IMR-90 (cell line): Measurements from ENCODE around the gene FGF6. TPM values are rescaled to one million over a fixed set of nuclear protein-coding genes. Genes with fewer than 3 reads are reported as not detected.

ENCODE experiments used
- ATAC-seq: fragments of 200-7000 bp; cut with Tn5 transposase; 2 replicates; pipeline ENCODE4 v1.9.1; 2020; ENCODE audit warnings: low read depth, mild to moderate bottlenecking, moderate library complexity
- BruUV-seq: library from RNA; stranded (reverse); fragments of 400-500 nt; replicated peaks from 2 replicates; lab custom pipeline; 2021; lab: Mats Ljungman, UMichigan
- CTCF ChIA-PET: fragments of 300-600 bp; formaldehyde crosslinking; extraction: SDS; loops from one replicate; lab custom pipeline; 2021; ENCODE audit warnings: antibody characterized with exemption; lab: Yijun Ruan, JAX
- POLR2A ChIA-PET: fragments of 300-600 bp; sonication (Branson Sonifier 250); formaldehyde crosslinking; loops from one replicate; lab custom pipeline; 2022; ENCODE audit warnings: antibody characterized with exemption; ENCODE audit not compliant: unreplicated experiment; lab: Charles Lee
- DNase-seq: peaks from one replicate; pipeline ENCODE4 v3.0.0; 2013
- H2AFZ ChIP-seq: replicated peaks from 2 replicates; pipeline ENCODE3; 2013; ENCODE audit warnings: low read length, mild to moderate bottlenecking; ENCODE audit not compliant: poor library complexity
- H2AK5ac ChIP-seq: 2 replicates; pipeline ENCODE4 v1.6.1; 2013; ENCODE audit warnings: low read depth, low read length, inconsistent platforms
- H2AK9ac ChIP-seq: replicated peaks from 2 replicates; pipeline ENCODE3; 2013; ENCODE audit warnings: mild to moderate bottlenecking, low read depth, low read length, moderate library complexity; ENCODE audit not compliant: poor library complexity
- H2BK120ac ChIP-seq: 2 replicates; pipeline ENCODE4 v1.6.1; 2013; ENCODE audit warnings: low read depth, low read length, inconsistent platforms
- H2BK15ac ChIP-seq: 3 replicates; pipeline ENCODE4 v1.6.1; 2013; ENCODE audit warnings: low read depth, low read length, inconsistent platforms
- H2BK20ac ChIP-seq: 2 replicates; pipeline ENCODE4 v1.6.1; 2013; ENCODE audit warnings: low read depth, mild to moderate bottlenecking, inconsistent platforms, low read length, moderate library complexity
- H2BK5ac ChIP-seq: 2 replicates; pipeline ENCODE4 v1.6.1; 2013; ENCODE audit warnings: mild to moderate bottlenecking, low read depth, low read length, inconsistent platforms; ENCODE audit not compliant: poor library complexity, severe bottlenecking
- H3K14ac ChIP-seq: replicated peaks from 2 replicates; pipeline ENCODE4 v1.6.1; 2013; ENCODE audit warnings: low read depth, low read length, inconsistent platforms
- H3K18ac ChIP-seq: 2 replicates; pipeline ENCODE4 v1.6.1; 2013; ENCODE audit warnings: low read depth, low read length, control low read depth
- H3K23ac ChIP-seq: 2 replicates; pipeline ENCODE4 v1.6.1; 2013; ENCODE audit warnings: low read depth, low read length, inconsistent platforms
- H3K27ac ChIP-seq: 2 replicates; pipeline ENCODE4 v1.5.1; 2013; ENCODE audit warnings: mild to moderate bottlenecking, control low read depth, low read length; ENCODE audit not compliant: insufficient read depth
- H3K27me3 ChIP-seq: 2 replicates; pipeline ENCODE4 v1.6.1; 2013; ENCODE audit warnings: low read length; ENCODE audit not compliant: control insufficient read depth, insufficient read depth
- H3K36me3 ChIP-seq: 2 replicates; pipeline ENCODE4 v1.6.1; 2013; ENCODE audit warnings: low read length, mixed read lengths; ENCODE audit not compliant: control insufficient read depth, insufficient read depth
- H3K4ac ChIP-seq: 2 replicates; pipeline ENCODE4 v1.6.1; 2013; ENCODE audit warnings: low read depth, low read length, inconsistent platforms
- H3K4me1 ChIP-seq: 2 replicates; pipeline ENCODE4 v1.6.1; 2013; ENCODE audit warnings: low read length, mixed read lengths; ENCODE audit not compliant: control insufficient read depth, insufficient read depth
- H3K4me2 ChIP-seq: 2 replicates; pipeline ENCODE4 v1.6.1; 2013; ENCODE audit warnings: low read depth, mild to moderate bottlenecking, control low read depth, low read length, moderate library complexity
- H3K4me3 ChIP-seq: 2 replicates; pipeline ENCODE4 v1.5.1; 2013; ENCODE audit warnings: low read depth, mild to moderate bottlenecking, control low read depth, low read length, moderate library complexity; ENCODE audit not compliant: insufficient read depth
- H3K56ac ChIP-seq: 2 replicates; pipeline ENCODE4 v1.6.1; 2013; ENCODE audit warnings: low read length, inconsistent platforms; ENCODE audit not compliant: insufficient read depth; ENCODE audit errors: extremely low read depth
- H3K79me1 ChIP-seq, 2 experiments: 2 replicates each; pipeline ENCODE4 v1.6.1; 2013; ENCODE audit warnings: low read length in 2 of 2, inconsistent platforms in 1 of 2, low read depth in 1 of 2
- H3K9ac ChIP-seq: 2 replicates; pipeline ENCODE4 v1.6.1; 2013; ENCODE audit warnings: low read depth, low read length, control low read depth
- H3K9me1 ChIP-seq: 2 replicates; pipeline ENCODE4 v1.6.1; 2013; ENCODE audit warnings: low read length, inconsistent platforms; ENCODE audit not compliant: insufficient read depth
- H3K9me3 ChIP-seq: 2 replicates; pipeline ENCODE4 v1.6.1; 2013; ENCODE audit warnings: low read length; ENCODE audit not compliant: control insufficient read depth, insufficient read depth
- H4K20me1 ChIP-seq: 2 replicates; pipeline ENCODE4 v1.6.1; 2013; ENCODE audit warnings: low read length, inconsistent platforms; ENCODE audit not compliant: insufficient read depth
- H4K5ac ChIP-seq: 2 replicates; pipeline ENCODE4 v1.6.1; 2013; ENCODE audit warnings: mild to moderate bottlenecking, low read depth, low read length, control low read depth
- H4K8ac ChIP-seq, 2 experiments: 2 replicates each; pipeline ENCODE4 v1.6.1; 2013; ENCODE audit warnings: low read depth in 2 of 2, low read length in 2 of 2, control low read depth in 1 of 2, inconsistent platforms in 1 of 2
- H4K91ac ChIP-seq: 2 replicates; pipeline ENCODE4 v1.6.1; 2013; ENCODE audit warnings: low read depth, low read length, inconsistent platforms; ENCODE audit not compliant: insufficient read depth
- CHD1 ChIP-seq: IDR thresholded peaks from 2 replicates; pipeline ENCODE4 v1.6.1; 2012; ENCODE audit warnings: low read depth, low read length, improper control_type of control experiment
- FOS ChIP-seq: fragments of 150-350 bp; IDR thresholded peaks from 2 replicates; pipeline ENCODE4 v1.6.1; 2016; ENCODE audit warnings: low read depth, low read length
- MAFK ChIP-seq: IDR thresholded peaks from 2 replicates; pipeline ENCODE4 v1.6.1; 2012; ENCODE audit warnings: low read depth, low read length, improper control_type of control experiment
- MAZ ChIP-seq: IDR thresholded peaks from 2 replicates; pipeline ENCODE4 v1.6.1; 2012; ENCODE audit warnings: low read depth, mild to moderate bottlenecking, low read length, improper control_type of control experiment, moderate library complexity, borderline replicate concordance
- NFE2L2 ChIP-seq: fragments of 150-350 bp; IDR thresholded peaks from 2 replicates; pipeline ENCODE4 v1.6.1; 2016; ENCODE audit warnings: low read depth, mild to moderate bottlenecking, low read length
- POLR2A ChIP-seq: IDR thresholded peaks from 2 replicates; pipeline ENCODE4 v1.6.1; 2012; ENCODE audit warnings: mild to moderate bottlenecking, low read depth, low read length
- RAD21 ChIP-seq: IDR thresholded peaks from 2 replicates; pipeline ENCODE4 v1.6.1; 2012; ENCODE audit warnings: low read length, improper control_type of control experiment
- RCOR1 ChIP-seq: IDR thresholded peaks from 2 replicates; pipeline ENCODE4 v1.6.1; 2012; ENCODE audit warnings: mild to moderate bottlenecking, low read length, improper control_type of control experiment; ENCODE audit not compliant: insufficient replicate concordance
- RFX5 ChIP-seq: IDR thresholded peaks from 2 replicates; pipeline ENCODE4 v1.8.0; 2012; ENCODE audit warnings: low read depth, mild to moderate bottlenecking, low read length, moderate library complexity
- SMC3 ChIP-seq: fragments of 150-350 bp; IDR thresholded peaks from 2 replicates; pipeline ENCODE4 v1.6.1; 2016; ENCODE audit warnings: low read depth, mild to moderate bottlenecking, antibody characterized with exemption, low read length, moderate library complexity
- WGBS, 2 experiments: methylation state at CpG; one replicate each; pipeline versions ENCODE4 v1.1.5 to v1.1.7; 2013; ENCODE audit warnings: missing lambda C conversion rate in 2 of 2; ENCODE audit not compliant: insufficient read length in 1 of 2; ENCODE audit errors: extremely low coverage in 2 of 2; 5-methylcytosine and 5-hydroxymethylcytosine counted together
- dilution Hi-C: fragments of 300-500 bp; cut with HindIII; formaldehyde crosslinking; loops from one replicate; pipeline ENCODE4 v1.14.3; 2018; ENCODE audit warnings: low sequenced_read_pairs; ENCODE audit not compliant: unreplicated experiment
- in situ Hi-C: fragments of 300-500 bp; cut with MboI; formaldehyde crosslinking; loops from 3 replicates; pipeline ENCODE4 v1.14.3; 2019; ENCODE audit warnings: low sequenced_read_pairs, inconsistent platforms, mixed read lengths
- intact Hi-C: fragments of 100-400 bp; cut with micrococcal nuclease; formaldehyde crosslinking; loops from 2 replicates; pipeline ENCODE4 v1.10.0; 2022
- polyA plus RNA-seq, 3 experiments: library from polyadenylated mRNA; depleted of rRNA; stranded (reverse); fragments of >200 nt; gene quantifications; 2 replicates each; pipeline ENCODE4 v1.2.3, GENCODE V29; 2012; ENCODE audit warnings: low replicate concordance in 1 of 3
- total RNA-seq: library from RNA; depleted of rRNA; stranded (reverse); fragments of >200 nt; gene quantifications from 2 replicates; pipeline ENCODE4 v1.2.3, GENCODE V29; 2012
- TF ChIP-seq, protein P1 (sequence below): fragments of 150-350 bp; IDR thresholded peaks from 2 replicates; pipeline ENCODE4 v1.6.1; 2017; ENCODE audit warnings: mild to moderate bottlenecking, antibody characterized with exemption, low read length, low read depth
- TF ChIP-seq, protein P2 (sequence below): fragments of 150-350 bp; IDR thresholded peaks from 2 replicates; pipeline ENCODE4 v1.6.1; 2016; ENCODE audit warnings: low read depth, mild to moderate bottlenecking, low read length, moderate library complexity, borderline replicate concordance
- TF ChIP-seq, protein P3 (sequence below): conservative IDR thresholded peaks from 2 replicates; pipeline ENCODE4 v1.5.1; 2012; ENCODE audit warnings: mild to moderate bottlenecking, low read depth, low read length, improper control_type of control experiment

The FGF6 gene
- total and polyA plus RNA-seq, 2 of the 4 experiments (the other 2 are of a cell fraction), result not detected

DNA sequence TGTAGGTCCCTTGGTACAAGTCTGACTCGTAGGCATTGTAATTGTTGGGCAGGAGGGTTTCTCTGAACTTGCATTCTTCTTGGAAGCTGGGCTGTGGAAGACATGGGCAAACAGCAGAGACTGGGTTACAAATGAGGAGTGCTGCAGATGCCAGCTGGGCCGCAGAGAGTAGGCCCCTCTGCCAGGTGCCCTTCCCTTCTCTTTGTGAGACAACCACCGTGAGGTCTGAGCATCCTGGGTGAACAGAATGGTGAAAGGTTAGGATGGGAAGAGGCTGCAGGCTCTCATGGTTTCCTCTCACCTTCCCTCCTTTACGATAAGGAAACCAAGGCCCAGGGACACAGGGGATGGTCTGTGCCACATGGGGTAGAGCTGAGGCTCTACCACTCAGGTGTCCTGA lies 11.3 kb downstream of the FGF6 start:
- Histone ChIP-seq H2AK9ac (no peak overlapping the region), H3K56ac (no peak overlapping the region), H3K36me3 (no peaks in the 10 kb centered on the region), H3K9me3 (no peaks in the 10 kb centered on the region), H2BK5ac (no peak overlapping the region), H3K4me3 (no peak overlapping the region), H4K91ac (no peak overlapping the region), H3K79me1 (no peaks in the 10 kb centered on the region), H2BK20ac (no peak overlapping the region), H3K18ac (no peak overlapping the region), H2AK5ac (no peak overlapping the region), H4K8ac (no peak overlapping the region), H3K4me1 (no peaks in the 10 kb centered on the region), H3K14ac (no peak overlapping the region), H3K4me2 (no peak overlapping the region), H4K20me1 (no peaks in the 10 kb centered on the region), H3K4ac (no peak overlapping the region), H2BK120ac (no peak overlapping the region), H3K27ac (no peak overlapping the region), H4K5ac (no peak overlapping the region), H3K23ac (no peak overlapping the region), H2AFZ (no peak overlapping the region), H3K27me3 (peaks cover 5% of the 10 kb centered on the region; the same call in 1 of the 2 replicates), H3K9ac (no peak overlapping the region), H2BK15ac (no peak overlapping the region), H3K9me1 (no peaks in the 10 kb centered on the region)
- WGBS, 2 experiments, result 80% methylated on average over 1 of the region's 4 CpGs; no CpG with 5 or more reads in 1 of the 2 experiments
- TF ChIP-seq MAFK (no peak), CHD1 (no peak), RAD21 (no peak), RFX5 (no peak), RCOR1 (no peak), POLR2A (no peak), FOS (no peak), NFE2L2 (no peak), SMC3 (no peak), MAZ (no peak)
- TF ChIP-seq, protein P1, sequence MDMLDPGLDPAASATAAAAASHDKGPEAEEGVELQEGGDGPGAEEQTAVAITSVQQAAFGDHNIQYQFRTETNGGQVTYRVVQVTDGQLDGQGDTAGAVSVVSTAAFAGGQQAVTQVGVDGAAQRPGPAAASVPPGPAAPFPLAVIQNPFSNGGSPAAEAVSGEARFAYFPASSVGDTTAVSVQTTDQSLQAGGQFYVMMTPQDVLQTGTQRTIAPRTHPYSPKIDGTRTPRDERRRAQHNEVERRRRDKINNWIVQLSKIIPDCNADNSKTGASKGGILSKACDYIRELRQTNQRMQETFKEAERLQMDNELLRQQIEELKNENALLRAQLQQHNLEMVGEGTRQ, result no peak
- TF ChIP-seq, protein P2, sequence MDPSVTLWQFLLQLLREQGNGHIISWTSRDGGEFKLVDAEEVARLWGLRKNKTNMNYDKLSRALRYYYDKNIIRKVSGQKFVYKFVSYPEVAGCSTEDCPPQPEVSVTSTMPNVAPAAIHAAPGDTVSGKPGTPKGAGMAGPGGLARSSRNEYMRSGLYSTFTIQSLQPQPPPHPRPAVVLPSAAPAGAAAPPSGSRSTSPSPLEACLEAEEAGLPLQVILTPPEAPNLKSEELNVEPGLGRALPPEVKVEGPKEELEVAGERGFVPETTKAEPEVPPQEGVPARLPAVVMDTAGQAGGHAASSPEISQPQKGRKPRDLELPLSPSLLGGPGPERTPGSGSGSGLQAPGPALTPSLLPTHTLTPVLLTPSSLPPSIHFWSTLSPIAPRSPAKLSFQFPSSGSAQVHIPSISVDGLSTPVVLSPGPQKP, result no peak
- TF ChIP-seq, protein P3, sequence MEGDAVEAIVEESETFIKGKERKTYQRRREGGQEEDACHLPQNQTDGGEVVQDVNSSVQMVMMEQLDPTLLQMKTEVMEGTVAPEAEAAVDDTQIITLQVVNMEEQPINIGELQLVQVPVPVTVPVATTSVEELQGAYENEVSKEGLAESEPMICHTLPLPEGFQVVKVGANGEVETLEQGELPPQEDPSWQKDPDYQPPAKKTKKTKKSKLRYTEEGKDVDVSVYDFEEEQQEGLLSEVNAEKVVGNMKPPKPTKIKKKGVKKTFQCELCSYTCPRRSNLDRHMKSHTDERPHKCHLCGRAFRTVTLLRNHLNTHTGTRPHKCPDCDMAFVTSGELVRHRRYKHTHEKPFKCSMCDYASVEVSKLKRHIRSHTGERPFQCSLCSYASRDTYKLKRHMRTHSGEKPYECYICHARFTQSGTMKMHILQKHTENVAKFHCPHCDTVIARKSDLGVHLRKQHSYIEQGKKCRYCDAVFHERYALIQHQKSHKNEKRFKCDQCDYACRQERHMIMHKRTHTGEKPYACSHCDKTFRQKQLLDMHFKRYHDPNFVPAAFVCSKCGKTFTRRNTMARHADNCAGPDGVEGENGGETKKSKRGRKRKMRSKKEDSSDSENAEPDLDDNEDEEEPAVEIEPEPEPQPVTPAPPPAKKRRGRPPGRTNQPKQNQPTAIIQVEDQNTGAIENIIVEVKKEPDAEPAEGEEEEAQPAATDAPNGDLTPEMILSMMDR, result no peak
- intact Hi-C loops, result no loop called here
- CTCF ChIA-PET, result no interaction called here
- in situ Hi-C loops, result no loop called here
- dilution Hi-C loops, result no loop called here
- POLR2A ChIA-PET, result no interaction called here
- DNase-seq (no peak), ATAC-seq (no peak)
- BruUV-seq, result no TSS peak
